GM21423 (cell line): ENCODE measurements around the gene KEL.

Experiments used
- ATAC-seq: cut with Tn5 transposase; IDR thresholded peaks from one replicate; pipeline ENCODE4 v1.9.1; 2021; ENCODE audit warnings: mild to moderate bottlenecking, moderate library complexity; ENCODE audit not compliant: unreplicated experiment

KEL gene

GRCh38 chr7:142963993-142964392 is 1.8 kb upstream of the KEL start:
- no peak for ATAC-seq

GRCh38 chr7:142962991-142963390 is 828 bp upstream of the KEL start:
- ATAC-seq = no peak

- no peak for ATAC-seq
Measured at GRCh38 chr7:142961595-142961972, 579 bp downstream of the KEL start.

GRCh38 chr7:142960955-142961512 is 1.1 kb downstream of the KEL start:
- ATAC-seq = no peak

GRCh38 chr7:142959202-142959601 is 3.0 kb downstream of the KEL start:
- ATAC-seq = no peak

DNA sequence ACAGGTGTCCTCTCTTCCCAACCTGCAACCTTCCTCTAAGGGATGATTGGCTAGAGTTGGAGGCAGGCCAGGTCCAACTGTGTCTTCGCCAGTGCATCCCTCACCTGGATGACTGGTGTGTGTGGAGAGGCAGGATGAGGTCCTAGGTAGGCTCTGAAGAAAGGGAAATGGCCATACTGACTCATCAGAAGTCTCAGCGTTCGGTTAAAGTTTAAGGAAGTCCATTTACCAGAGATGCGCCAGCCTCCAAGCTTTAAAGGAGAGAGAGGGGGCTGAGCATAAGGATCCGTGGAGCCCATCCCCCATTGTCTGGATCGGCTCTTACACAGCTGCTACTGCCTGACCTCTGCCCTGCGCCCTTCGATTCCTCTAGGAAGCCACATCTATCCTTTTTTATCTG is 4.4 kb downstream of the KEL start:
- ATAC-seq = no peak

DNA sequence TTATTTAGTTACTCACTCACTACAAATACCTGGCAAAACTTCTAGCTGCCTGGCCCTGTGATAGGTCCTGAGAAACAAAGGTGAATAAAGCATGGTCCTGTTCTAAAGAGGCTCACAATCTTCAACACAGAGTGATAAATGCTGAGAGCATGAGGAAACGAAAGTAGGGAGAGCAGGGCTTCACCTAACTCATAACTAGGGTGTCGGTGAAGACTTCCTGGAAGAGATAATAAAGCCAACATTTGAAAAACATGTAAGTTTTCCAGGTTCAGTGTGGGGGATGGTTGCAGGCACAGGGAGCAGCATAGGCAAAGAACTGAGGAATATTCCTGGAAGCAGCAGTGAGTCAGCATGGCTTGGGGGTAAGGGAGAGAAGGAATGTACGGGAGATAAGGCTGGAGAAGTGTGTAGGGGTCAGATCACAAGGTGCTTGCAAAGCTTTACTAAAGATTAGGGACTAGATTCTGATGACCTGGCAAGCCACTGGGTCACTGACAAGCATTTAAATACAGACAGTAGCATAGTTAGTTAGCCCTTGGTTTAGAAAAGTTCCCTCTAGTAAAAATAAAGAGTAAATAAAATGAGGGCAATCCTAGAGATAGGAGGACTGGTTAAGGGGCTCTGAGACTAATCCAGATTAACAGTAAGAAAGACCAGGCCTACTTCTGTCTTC is 5.1 kb downstream of the KEL start:
- ATAC-seq = no peak

- ATAC-seq = peak; percentile 64
Measured at GRCh38 chr7:142954680-142955268, 7.4 kb downstream of the KEL start.

GRCh38 chr7:142950235-142950634 is 11.9 kb downstream of the KEL start:
- ATAC-seq = no peak

GRCh38 chr7:142948603-142949002 is 13.6 kb downstream of the KEL start:
- no peak for ATAC-seq

GRCh38 chr7:142945001-142945400 is 17.2 kb downstream of the KEL start:
- no peak for ATAC-seq

DNA sequence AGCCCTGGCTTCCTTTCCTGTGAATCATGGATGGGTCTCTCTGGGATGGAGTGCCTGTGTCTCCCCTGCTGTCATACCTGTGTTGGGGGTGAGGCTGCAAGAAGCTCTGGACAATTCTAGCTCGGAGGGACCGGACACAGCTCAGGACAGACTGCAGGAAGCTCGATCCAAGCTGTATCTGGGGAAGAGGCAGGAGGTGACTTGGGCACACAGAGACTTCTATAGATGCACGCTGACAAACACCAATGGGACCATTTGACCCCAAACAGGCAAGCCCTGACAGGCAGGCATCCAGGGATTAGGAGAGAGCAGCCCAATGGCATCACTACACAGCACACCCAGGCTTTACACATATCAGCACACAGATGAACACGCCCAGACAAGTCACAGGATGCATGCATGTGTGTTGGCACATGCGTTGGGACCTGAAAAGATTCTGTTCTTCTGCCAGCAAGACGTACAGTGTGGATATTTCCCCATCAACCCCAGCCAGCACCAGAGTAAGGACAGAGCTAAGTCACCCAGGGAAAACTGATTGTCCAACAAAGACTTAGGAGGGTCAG is 18.4 kb downstream of the KEL start:
- no peak for ATAC-seq

DNA sequence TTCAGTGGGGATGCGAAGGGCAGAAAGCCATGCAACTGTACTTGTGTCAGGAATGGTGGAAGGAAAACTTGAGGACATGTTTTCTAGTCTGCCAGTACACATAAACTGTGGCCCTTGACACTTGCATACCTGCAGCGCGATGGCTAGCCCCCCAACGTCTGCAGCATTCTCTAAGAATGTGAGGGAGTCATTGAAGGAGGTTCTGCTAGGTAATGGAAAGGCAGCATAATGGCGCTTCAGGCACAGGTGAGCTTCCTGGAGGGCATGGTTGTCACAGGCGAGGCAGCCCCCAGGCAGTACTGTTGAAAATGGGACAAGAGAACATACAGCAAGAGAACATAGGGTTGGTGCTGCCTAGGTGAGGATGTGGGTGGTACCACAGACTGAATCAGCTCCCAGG is 19.4 kb downstream of the KEL start:
- no peak for ATAC-seq

DNA sequence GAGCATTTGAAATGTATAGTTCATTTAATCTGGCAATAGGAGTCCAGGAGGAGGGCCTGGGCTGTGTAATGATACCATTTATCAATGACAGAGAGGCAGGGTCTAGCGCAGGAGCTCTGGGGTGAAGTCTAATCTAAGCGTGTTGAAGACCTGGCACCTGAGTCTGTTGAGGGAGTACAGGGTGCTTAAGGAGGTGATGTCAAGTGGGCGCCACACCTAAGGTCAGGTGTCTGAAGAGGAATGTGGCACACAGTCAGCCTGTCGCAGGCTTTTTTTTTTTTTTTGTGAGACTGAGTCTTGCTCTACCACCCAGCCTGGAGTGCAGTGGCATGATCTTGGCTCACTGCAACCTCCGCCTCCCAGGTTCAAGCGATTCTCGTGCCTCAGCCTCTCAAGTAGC is 20.6 kb downstream of the KEL start:
- ATAC-seq = no peak

DNA sequence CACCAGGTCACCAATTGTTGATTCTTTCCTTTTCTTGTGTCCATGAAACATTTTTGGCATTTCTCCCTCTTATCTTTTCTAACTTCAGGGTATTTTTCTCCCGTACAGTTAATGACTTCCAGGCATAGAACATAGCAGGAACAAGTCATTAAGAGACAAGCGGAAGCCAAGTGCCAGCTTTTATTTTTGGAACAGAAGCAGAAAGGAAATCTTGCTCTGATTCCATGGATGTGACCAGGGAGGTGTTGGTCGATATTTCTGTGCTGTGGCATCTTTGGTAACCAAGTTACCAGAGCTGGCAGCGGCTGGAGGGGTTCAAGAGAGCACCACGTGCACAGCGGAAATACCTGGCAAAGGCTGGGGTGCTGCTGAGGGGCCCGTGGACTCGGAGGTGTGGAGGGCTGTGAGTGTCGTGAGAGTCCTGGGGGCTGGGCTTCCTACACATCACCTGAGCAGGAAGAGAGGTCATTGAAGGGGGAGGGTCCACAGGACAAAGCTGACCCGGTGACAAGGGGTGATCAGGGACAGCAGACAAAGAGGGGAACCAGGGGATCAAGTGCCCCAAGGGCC is 21.1 kb downstream of the KEL start:
- no peak for ATAC-seq

- no peak for ATAC-seq
Measured at GRCh38 chr7:142939226-142939910, 22.8 kb downstream of the KEL start, which contains the start of gene LLCFC1. LLCFC1 (plus strand) TSS chr7:142939484; CDS start chr7:142939622, 138 bp downstream.

DNA sequence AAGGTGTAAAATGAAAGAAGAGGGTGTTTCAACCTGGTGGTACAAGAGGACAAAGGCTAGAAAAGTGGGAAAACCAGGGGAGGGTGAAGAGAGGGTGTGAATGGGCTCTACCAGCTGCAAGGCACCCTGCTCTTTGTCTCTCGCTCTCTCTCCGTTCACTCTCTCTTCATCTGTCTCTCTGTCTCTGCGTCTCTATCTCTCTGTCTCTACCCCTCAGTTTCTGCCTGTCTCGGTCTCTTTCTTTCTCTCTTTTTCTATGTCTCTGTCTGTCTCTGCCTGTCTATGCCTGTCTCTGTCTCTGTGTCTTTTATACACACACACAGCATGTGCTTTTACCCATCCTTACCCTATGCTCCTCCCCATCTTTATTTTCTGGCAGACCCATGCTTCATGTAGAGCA is 23.6 kb downstream of the KEL start:
- ATAC-seq = no peak

- no peak for ATAC-seq
Measured at GRCh38 chr7:142935941-142936565, 26.1 kb downstream of the KEL start.

GRCh38 chr7:142934056-142934455 is 28.1 kb downstream of the KEL start:
- ATAC-seq = no peak

- ATAC-seq = no peak
Measured at GRCh38 chr7:142933624-142934023, 28.5 kb downstream of the KEL start, which contains the start of gene TRPV5. TRPV5 (minus strand) TSS chr7:142933746; CDS start chr7:142933459, 287 bp downstream.

GRCh38 chr7:142933092-142933475 is 29.1 kb downstream of the KEL start:
- no peak for ATAC-seq
